ENCODE measurements around the gene UBA3. TPM values are rescaled to one million over a fixed set of nuclear protein-coding genes. Genes with fewer than 3 reads are reported as not detected.

The UBA3 gene
- total and polyA plus RNA-seq, 2 of the 13 experiments (the other 11 are each of a cell fraction or from before 2014, with no cell fraction given), result 40.7 to 49.0 TPM

- TF ChIP-seq ZBTB4 (CRISPR knock-in tag; IDR thresholded peaks at IDR 0.05; ENCODE audit: borderline replicate concordance) (no peak), ZBTB8A (CRISPR knock-in tag; IDR thresholded peaks at IDR 0.05; ENCODE audit: borderline replicate concordance, low read depth) (no peak), ZNF615 (CRISPR knock-in tag; IDR thresholded peaks at IDR 0.05; ENCODE audit: borderline replicate concordance) (no peak), ZEB1 (IDR thresholded peaks at IDR 0.05; ENCODE audit: insufficient replicate concordance, low read depth) (no peak), MTF2 (CRISPR knock-in tag; IDR thresholded peaks at IDR 0.05; ENCODE audit: borderline replicate concordance) (no peak), HMGXB4 (CRISPR knock-in tag; IDR thresholded peaks at IDR 0.05; ENCODE audit: borderline replicate concordance in 1 of 2, low read depth in 1 of 2) (peak in 1 of 2 experiments; percentile 45; a peak in 1 of 4 replicates), MXD1 (CRISPR knock-in tag; IDR thresholded peaks at IDR 0.05) (no peak), NRL (CRISPR knock-in tag; IDR thresholded peaks at IDR 0.05; ENCODE audit: borderline replicate concordance) (no peak), NFATC3 (CRISPR knock-in tag; IDR thresholded peaks at IDR 0.05) (no peak), RFX3 (CRISPR knock-in tag; IDR thresholded peaks at IDR 0.05) (no peak), EZH2 (conservative IDR thresholded peaks at IDR 0.05; ENCODE audit: low read depth, low read length) (no peak), ZNF30 (CRISPR knock-in tag; IDR thresholded peaks at IDR 0.05) (no peak), ZKSCAN1 (IDR thresholded peaks at IDR 0.05; ENCODE audit: low read length) (no peak), IKZF4 (CRISPR knock-in tag; IDR thresholded peaks at IDR 0.05; ENCODE audit: borderline replicate concordance, low read depth, not compliant biosample characterization) (peak; percentile 36), ETV5 (CRISPR knock-in tag; IDR thresholded peaks at IDR 0.05; ENCODE audit: borderline replicate concordance) (no peak), TOE1 (CRISPR knock-in tag; IDR thresholded peaks at IDR 0.05) (no peak), TFAP4 (IDR thresholded peaks at IDR 0.05; ENCODE audit: borderline replicate concordance, low read depth) (peak; percentile 99), DZIP1 (CRISPR knock-in tag; IDR thresholded peaks at IDR 0.05) (no peak), ZSCAN29 (CRISPR knock-in tag; conservative IDR thresholded peaks at IDR 0.05) (no peak)
Measured at GRCh38 chr3:69084326-69085167, 4.4 kb upstream of the UBA3 start, which contains the start of gene ARL6IP5 (continued).
